Measurements from ENCODE around the gene LDB3.

Gene LDB3

DNA sequence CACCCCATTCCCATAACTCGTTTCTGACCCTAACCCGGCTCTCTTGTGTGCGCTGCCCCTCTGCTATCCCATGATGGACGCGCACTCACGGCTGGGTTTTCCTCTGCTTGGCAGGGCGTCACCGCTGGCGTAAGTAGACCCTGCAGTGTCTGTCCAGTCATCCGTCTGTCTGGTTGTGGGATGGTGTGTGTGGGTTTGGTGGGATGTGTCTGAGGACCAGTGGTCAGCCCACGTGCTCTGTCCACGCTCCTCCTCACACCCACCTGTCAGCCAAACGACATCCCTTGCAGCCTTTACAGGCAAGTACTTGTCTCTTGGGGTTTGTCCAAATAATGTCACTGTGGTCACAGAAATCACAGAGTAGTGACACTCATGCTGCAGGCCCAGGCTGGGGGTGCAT, 20.8 kb downstream of the LDB3 start:
- no peak for FAIRE-seq

DNA sequence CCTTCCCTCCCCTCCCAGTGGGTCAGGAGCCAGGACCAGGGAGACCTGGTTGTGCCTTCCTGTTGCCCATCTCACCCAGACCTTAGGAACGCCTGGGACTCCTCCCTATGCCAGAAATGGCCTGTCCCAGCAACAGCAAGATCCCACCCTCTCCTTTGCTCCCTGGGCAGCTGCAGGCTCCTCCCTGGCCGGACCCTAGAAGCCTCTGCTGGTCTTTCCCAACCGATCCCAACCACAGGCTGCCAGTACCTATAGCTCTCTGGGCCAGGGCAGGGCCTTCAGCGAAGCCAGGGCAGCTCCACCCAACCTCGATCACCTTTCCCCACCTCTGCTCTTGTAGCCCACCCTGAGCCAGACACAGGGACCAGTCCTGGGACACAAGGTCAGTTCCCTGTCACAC, 21.9 kb downstream of the LDB3 start:
- no peak for FAIRE-seq

DNA sequence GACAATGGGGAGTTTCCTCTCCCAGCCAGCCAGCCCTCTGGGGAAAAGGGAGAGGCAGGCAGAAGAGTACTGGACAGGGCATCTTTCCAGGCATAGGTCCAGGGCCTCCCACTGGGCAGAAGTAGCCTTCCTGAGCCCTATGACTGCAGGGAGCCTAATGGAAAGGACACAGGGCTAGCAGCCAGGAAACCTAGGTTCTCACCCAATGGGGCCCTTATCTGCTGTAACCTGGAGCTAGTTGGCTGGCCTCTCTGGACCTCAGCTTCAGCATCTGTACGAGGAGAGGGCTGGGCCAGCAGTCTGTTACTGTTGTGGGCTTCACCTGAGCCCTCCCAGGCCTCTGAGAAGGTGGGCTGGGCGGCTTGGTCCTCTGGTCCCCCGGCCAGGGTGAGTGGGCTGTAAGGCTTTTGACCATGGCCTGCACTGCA, 22.4 kb downstream of the LDB3 start:
- FAIRE-seq, result no peak

DNA sequence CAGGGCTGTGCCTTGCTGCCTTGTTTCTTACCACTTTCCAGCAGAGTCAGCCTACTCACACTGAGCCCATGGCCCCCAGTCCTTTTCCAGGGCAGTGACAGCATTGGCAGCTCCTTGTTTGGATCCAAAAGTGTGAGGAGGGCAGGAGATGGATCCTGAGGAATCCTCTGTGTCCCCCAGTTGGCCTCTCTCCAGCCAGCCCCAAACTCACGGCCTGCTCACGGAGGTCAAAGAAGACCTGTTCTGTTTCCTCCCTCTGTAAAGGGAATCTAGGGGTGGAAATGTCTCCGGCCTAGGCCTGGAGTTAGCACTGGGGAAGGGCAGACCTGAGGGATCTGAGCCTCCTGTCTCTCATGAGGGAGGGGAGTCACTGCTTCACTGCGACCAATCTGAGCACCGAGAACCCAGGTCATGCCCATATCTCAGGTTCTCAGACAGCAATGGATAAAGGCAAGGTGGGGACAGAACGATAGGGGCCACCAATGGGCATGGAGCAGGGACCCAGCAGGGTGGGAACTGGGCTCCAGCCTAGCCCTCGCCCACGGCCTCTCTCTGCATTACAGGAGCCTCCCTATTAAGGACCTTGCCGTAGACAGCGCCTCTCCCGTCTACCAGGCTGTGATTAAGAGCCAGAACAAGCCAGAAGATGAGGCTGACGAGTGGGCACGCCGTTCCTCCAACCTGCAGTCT, 23.2 kb downstream of the LDB3 start:
- no peak for FAIRE-seq

DNA sequence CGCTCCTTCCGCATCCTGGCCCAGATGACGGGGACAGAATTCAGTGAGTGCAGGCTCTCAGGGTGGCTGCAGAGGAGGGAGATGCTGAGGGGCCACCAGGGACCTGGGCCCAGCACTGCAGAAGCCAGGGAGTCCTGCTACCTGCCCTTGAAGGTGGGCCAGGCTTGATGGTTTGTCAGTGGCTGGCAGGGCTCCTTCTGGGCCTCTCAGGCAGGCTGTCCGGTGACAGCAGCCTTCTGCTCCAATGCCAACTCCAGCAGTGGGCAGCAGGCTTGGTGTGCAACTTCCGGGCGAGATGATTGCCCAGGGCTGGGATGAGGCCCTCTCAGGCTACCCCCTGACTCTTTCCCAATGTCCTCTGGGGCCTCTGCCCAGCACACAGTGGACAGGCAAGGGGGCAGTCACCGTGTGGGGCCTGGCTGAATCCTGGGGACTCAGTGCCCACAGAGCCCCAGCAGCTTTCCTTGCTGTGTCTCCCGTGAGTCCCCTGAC, 23.8 kb downstream of the LDB3 start:
- no peak for FAIRE-seq

DNA sequence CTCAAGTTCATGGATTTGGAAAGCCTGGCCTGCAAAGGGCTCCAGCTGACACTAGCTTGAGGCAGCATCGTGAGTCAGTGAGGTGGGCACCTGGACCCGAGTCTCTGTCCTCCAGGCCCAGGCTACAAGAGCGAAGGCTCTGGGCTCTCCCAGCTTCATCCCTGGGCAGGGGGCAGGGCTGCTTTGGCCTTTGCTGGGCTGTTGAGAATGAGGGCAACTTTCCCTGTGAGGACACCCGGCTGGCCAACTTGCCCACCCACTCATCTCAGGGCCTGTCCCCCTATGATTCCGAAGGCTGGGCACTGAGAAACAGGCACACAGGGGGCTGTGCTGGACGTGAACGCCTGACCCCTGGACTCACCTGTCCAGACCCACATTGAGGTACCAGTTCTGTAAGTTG, 24.4 kb downstream of the LDB3 start:
- no peak for FAIRE-seq

DNA sequence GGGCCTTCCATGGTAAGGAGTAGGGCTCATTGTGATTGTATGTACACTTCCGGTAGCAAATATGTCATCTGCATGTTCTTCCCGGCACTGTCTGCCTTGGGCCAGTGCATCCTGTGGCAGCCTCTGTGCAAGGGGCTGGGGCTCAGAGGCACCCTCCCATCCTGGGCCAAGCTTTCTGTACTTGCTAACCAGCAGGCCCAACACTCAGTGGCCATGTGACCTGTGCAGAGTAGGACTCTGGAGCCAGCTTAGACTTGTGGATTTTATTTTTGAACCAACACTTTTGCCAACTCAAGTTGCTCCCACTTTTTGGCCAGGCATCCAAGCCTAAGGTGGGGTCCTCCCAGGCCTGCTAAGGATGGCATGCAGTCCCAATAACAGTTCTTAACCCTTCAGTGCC, 25.0 kb downstream of the LDB3 start:
- FAIRE-seq, result no peak

DNA sequence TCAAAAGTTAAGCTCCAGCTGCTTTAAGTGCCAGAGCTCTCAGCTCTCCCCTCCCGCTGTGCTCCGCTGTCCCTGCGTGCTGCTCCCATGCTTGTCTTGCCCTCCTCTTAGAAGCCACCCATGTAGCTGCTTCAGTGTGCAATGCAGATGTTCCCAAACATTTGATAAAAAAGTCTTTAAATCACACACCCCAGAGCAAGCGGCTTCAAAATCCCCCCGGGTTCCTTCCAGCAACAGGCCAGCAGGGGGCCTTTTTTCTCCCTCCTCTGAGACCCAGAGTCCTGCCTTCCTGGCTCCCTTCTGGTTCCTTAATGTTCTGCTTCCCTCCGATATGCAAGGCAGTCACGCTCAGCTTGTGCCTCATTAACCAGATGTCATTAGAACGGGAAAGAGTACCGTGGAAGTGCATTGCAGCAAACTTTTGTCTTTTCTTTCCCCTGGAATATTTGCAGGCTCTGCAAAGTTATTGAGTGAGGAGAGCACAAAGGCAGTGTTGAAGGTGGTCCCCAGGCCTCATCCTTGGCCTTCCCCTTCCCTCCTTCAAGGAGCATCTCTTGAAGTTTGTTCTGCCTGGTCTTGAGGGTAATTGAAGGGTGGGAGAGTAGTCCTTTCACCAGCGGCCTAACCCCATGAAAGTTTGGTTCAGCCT, 25.5 kb downstream of the LDB3 start:
- no peak for FAIRE-seq

DNA sequence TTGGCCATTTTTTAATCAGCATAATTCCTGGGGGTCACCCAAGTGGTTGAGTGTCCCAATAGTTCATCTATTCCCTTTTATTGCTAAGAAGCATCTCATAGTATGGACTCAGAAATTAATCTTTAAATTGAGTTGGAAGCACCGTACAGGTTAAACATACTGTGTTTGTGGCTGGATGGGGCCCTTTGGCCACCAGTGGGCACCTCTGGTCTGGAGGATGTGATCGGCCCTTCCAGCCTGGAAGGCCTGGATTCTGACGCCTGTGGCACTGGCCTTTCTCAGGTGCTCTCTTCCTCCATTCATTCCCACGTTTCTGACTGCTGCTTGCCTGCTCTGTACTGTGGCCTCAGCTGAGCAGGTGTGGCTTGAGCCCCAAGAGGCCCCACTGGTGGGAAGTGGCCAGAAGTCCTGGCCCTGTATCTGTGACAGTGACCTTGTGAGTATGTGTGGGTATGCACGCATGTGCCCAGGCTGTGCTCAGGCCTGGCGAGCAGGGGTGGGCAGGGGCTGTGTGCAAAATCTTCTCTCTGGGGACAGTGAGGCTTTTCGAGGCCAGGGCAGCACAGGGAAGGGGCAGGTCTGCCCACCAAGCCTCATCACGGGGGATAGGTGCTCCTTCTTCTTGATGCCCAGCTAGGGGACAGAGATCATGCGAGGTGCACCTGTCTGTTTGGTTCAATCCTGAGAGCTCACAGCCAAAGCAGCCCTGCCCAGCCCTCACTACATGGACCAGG, 30.1 kb downstream of the LDB3 start:
- no peak for FAIRE-seq

DNA sequence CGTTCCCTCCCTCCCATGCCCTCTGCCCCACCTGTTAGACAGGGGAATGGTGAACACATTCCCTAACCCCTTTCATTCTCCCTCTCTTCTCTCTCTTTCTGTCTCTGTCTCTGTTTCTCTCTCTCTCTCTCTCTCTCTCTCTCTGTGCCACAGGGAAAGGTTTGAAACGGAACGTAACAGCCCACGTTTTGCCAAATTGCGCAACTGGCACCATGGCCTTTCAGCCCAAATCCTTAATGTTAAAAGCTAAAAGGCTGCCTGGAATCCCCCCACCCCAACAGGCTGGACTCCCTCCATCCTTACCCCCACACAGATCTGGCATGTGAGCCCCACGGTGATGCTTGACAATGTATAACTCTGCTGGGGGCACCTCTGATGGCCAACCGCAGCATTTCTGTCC, 30.8 kb downstream of the LDB3 start:
- FAIRE-seq, result no peak

DNA sequence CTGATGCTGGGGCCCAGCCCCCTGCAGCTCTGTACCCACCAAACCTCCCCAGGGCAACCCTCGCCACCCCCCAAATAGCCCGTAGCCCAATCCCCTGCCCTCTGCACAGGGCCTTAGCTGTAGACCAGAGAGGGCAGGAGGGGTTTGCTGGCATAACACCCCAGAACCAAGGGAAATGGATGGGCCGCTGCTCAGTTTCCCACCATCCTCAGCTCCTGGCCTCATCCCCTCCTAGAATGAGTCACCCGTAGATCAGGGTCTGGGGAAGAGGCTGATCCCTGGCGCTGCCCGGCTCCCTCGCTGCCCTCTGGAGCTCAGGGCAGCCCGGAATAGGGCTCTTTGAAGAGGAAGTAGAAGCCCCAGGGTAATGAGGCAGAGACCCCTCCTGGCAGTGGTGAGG, 31.2 kb downstream of the LDB3 start:
- FAIRE-seq, result no peak

DNA sequence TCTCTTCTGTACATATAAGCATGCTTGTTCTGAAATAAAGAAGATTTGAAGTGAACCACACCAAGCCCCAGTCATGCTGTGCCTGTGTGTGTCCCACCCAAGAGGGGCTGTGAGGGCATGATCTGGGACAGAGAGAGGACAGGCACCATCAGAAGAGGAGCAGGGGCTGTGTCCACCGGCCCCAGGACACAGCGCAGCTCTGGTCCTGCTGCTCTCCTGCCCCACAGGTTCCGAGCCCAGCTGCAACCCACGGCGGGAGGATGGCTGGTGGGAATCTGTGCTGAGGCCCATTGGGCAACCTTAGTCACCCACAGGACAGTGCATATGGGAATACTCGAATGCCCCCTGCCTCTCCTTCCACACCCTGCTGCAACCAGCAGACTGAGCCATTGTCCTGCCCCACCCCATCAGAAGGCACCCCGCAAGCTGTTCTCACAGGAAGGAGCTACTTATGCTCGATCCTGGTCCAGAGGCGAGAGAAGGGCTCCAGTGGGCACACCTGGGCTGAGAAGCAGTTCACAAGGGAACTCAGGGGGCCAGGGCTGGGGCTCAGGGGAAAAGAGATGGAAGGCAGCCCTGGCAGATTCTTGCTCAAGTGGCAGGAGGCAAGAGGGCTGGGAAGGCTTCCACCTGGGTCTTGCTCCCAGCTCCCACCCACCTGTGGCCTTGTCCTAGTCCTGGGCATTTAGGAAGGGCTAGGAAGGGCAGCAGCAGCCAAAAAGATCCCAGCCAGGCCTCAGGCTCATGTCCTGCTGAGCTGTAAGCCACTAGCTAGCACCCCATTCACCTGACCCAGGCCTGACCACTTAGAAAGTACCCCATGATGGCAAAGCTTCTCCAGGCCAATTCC, 31.9 kb downstream of the LDB3 start:
- FAIRE-seq, result no peak

DNA sequence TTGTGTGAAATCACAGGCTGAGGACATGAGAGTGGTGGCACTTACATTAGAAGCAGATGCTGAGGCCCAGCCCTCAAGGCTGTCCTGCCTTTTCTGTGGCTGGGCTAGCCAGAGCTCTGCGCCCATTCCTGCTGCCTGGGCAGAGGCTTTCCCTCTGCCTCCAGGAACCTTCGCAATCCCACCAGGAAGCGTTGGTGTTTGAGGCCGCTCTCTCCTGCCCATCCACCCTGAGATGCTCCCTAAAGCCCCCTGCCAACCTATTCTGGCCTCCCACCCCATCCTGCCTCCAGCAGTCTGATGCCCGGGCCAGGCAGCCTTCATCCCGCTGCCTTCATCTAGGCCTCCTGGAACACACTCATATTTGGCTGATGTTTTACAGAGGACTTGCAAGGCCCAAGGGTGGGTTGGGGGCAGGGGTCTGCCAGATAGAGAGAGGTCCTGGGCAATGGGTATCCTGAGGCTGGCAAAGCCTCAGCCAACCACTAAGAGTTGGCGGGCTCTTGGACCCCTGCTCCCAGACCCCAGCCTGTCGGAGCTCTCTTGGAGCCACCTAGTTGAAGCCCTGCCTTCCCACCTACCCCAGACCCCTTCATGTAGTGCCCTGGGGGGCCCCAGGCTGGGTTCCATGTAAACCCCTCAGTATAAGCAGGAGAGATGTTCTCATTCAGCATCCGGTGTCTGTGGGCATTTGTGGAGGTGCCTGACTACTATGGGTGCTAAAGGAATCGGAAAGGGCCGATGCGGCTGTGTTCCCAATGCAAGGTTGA, 32.7 kb downstream of the LDB3 start:
- no peak for FAIRE-seq

DNA sequence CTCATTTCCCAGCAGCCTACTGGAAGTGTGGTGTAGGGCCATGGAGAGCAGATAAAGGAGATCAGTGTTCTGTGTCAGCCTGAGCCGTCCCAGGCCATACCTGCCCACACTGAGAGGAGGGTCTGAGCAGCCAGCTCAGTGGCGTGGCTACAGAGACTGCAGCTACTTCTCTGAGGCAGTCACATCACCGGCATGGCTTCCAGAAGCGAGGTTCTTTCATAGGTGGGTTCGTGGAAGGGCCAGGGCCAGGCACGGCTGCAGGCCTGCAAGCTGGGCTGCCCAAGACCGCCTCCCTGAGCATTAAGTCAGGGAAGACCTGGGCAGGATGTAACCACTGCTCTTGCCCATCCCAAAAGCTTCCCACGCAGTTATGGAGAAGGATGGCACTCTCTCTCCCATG, 34.9 kb downstream of the LDB3 start:
- FAIRE-seq, result no peak

DNA sequence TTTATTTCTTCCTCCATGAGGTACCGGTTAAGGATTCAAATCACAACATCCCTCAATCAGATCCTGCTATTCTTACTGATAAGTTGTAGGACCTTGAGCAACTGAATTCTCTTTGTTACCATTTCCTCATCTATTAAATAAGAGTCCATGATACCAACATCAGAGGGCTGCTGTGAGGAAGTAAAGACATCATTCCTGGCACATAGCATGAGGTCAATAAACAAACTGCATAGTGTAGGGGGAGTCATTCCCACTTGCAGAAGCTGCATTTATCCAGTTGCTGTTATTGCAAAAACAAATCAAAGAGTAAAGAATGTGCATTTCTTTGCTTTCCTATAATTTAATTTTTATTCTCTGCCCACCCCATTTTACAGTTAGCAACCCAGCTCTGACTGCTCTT, 36.8 kb downstream of the LDB3 start:
- FAIRE-seq, result no peak

DNA sequence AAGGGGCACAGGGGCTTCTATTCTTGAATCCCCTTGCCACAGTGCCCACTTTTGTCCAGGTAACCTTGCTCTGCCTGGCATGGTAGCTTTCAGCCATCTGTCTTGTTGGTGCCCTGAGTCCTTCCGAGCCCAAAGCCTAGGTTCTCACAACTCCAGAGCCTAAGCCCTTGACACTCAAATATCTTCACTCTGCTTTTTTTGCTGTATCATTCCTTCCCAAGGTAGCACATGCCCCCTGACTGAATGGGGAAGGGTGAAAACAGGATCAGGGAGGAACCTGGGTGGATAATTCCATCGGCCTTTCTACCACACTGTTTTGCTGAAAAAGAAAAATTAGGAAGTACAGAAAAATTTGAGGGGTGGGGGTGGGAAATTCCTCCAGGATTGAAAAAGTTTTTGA, 37.6 kb downstream of the LDB3 start:
- FAIRE-seq, result no peak

DNA sequence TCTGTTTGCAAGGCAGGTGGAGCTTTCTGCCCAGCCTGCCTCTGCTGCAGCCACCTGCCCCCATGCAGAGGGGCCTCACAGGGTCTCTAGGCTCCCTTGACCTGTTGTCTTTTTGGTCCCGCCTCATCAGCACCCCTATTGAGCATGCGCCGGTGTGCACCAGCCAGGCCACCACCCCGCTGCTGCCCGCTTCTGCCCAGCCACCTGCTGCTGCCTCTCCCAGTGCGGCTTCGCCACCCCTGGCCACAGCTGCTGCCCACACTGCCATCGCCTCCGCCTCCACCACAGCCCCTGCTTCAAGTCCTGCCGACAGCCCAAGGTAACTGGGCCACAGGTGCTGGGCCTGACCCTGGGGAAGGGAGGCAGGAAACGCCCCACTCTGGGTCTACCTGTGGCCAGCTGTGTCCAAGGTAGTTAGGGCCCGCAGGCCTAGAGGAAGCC, 38.1 kb downstream of the LDB3 start:
- FAIRE-seq, result no peak

DNA sequence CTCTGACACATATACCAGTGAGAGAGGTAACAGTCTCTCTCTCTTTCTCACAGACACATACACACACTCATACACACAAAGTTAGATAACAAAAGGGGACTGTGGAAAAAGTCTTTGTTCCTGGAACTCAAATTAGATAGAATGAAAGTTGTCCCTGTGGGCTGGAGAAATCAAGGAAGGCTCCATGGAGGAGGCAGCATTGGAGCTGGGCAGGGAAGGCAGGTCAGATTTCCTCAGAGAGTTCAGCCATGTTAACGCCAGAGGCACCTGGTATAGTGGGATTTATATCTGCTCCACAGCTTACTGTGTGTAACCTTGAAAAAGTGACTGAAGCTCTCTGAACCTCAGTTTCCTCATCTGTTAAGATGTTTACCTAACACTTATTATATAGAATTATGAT, 38.7 kb downstream of the LDB3 start:
- no peak for FAIRE-seq

DNA sequence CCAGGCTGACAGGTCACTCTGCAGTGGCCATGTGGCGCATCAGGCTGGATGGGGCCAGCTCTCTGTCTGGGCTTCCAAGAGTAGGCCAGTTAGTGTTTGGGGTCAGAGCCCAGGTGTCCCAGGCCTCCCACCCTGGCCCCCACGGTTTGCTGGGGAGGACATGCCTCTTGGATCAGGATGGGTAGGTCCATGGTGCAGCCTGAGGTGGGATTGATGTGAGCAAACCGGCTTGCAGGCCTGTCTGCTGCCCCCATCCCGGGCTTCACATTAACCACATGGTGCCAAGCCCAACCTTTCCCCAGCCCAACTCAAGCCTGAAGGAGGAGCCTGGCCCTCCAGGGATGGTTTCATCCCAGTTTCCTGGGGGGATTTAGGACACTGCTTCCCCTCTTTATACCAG, 39.2 kb downstream of the LDB3 start:
- FAIRE-seq, result no peak

DNA sequence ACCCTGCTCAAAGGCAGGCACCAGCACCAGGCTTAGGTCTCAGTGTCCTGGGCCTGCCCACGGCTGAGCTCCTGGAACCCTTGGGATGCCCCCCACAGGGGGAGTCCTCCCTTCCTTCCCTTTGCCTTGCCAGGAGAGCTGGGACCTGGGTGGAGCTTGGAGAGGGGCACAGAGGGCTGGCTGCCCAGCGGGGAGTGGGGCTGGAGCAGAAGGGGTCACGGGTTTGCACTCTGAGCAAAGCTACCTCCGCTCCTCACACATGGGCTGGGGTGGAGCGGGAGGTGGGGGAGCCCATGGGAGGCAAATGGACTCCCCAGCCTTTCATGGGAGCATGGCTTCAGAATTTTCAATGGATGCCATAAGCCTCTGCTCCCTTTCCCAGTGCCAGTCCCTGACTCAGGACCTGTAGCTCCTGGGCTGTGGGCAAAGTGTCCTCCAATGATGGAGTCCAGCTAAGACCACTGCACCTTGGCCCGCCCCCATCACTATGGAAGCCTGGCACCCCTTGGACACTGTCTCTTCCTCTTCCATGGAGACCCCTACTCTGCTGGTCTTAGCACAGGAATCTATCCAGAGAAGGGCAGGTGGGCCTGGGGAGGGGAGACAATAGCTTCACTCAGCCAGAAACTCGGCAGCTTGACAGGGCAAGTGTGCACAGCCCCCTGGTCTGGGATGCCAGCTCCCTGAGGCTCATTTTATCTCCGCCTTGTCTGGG, 39.9 kb downstream of the LDB3 start:
- no peak for FAIRE-seq

DNA sequence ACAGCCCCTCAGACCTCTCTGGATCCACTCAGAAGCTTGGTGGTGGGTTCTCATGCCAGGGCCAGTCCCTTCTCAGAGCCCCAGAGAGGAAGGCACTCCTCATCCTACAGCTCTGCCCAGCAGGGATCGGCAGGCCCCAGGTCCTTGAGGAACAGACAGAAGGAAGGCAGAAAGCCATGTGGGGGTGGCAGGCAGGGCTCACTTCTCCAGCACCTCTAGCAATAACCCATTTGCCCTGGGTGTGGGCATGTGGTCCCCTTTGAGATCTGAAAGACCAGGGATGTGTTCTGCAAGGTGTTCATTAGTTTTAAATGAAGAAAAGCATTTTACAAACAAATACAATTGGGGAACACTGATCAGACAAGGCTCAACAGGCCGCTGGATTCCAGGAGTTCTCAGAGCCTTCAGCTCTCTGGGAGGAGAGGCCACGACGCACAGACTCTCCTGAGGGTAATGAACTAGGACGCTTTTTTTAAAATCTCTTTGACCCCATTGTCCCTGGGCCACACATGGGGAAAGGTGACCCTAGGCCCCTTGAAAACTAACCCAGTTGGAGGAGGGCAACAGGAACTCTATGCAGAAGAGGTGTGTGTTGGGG, 40.6 kb downstream of the LDB3 start:
- no peak for FAIRE-seq
